Raji (cell line): ENCODE data around the gene CCDC157.
A peak's percentile ranks its signal among the peaks of the same experiment; 100 is the strongest.

ENCODE experiments used
- POLR2A ChIP-seq: IDR thresholded peaks from 2 replicates; pipeline ENCODE4 v1.6.1; 2011; ENCODE audit warnings: low read depth, low read length, control low read depth; ENCODE audit not compliant: insufficient read depth

Gene CCDC157

GRCh38 chr22:30370641-30371230, 13.9 kb downstream of the CCDC157 start:
- no peak for TF ChIP-seq POLR2A

GRCh38 chr22:30371321-30371720, 14.5 kb downstream of the CCDC157 start:
- TF ChIP-seq POLR2A: no peak

DNA sequence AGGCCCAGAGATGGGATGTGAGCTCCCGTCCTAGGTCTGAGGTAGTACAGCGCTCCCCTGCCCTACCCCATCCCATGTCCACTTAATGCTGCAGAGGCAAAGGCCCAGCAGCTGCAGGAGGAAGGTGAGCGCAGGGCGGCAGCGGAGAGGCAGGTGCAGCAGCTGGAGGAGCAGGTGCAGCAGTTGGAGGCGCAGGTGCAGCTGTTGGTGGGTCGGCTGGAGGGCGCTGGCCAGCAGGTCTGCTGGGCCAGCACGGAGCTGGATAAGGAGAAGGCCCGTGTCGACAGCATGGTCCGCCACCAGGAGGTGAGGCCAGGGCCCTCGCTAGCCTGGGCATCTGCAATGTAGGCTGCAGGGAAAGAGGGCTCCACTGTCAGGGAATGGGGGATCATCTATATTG, 15.2 kb downstream of the CCDC157 start:
- no peak for TF ChIP-seq POLR2A

DNA sequence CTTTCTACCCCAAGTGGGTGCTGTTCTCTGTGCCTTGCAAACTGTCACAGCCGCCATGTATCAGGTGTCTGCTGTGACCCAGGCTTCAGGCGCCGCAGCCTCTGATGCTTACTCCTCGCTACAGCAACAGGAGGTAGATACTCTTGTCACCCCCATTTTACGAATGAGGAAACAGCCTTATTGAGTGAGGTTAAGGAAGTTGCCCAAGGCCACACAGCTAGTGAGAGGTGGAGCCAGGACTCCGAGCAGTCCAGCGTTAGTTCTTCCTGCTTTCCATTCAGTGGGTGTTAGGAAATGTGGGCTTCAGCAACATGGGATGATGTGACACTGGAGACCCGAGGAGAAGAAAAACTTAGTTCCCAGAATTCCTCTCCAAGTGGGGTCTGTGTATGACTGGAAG, 16.1 kb downstream of the CCDC157 start:
- no peak for TF ChIP-seq POLR2A

DNA sequence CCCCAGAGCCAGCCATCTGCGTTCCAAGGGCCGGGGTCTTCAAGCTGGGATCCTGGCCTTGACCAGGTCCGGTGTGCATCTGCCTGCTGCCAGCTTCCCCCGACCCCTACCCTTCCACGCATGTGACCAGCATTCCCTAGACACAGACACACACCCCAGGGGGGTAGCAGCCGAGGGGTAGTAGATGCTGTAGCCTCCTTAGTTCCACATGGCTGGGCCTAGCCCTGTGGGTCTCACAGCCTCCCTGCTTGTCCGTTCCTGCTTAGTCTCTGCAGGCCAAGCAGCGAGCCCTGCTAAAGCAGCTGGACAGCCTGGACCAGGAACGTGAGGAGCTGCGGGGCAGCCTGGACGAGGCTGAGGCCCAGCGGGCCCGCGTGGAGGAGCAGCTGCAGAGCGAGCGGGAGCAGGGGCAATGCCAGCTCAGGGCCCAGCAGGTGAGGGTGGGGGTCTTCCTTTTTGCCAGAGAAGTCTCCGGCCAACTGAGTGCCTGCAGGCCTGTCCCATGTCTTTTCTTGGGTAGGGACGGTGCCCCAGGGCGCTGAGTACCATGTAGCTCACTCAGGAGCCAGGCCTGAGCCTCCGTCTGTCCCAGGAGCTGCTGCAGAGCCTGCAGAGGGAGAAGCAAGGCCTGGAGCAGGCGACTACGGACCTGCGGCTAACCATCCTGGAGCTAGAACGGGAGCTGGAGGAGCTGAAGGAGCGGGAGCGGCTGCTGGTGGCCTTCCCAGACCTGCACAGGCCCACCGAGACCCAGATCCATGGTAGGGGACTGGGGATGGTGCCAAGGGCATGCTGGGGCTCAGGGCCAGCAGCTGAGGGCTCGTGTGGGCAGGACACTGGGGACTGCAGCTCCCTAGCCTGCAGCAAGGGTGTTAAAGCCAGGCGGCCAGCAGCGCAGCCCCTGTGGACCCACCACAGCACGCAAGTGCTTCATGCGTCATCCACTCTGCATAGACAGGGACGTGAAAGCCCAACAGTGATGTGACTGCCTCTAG, 16.8 kb downstream of the CCDC157 start:
- no peak for TF ChIP-seq POLR2A

GRCh38 chr22:30375312-30375849, 18.6 kb downstream of the CCDC157 start:
- TF ChIP-seq POLR2A: no peak

DNA sequence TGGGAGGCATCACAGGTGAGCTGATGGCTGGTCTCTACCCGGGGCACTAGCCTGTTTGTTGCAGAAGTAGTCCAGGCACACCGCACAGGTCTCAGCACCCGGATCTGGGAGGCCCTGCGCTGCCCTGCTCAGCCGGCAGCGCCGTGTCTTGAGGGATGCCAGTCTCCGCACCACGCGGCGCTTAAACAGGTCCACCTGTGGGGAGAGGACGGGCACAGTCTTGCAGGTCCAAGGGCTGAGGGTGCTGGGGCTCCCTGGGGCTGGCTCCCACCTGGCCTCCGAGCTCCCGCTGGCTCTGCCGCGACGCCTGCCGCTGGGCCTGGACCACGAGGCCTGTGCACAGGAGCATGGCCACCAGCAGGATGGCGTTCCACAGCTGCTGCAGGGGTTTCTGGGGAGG, 23.2 kb downstream of the CCDC157 start:
- TF ChIP-seq POLR2A: no peak

- no peak for TF ChIP-seq POLR2A
Observed at GRCh38 chr22:30381264-30381663, 24.5 kb downstream of the CCDC157 start.

DNA sequence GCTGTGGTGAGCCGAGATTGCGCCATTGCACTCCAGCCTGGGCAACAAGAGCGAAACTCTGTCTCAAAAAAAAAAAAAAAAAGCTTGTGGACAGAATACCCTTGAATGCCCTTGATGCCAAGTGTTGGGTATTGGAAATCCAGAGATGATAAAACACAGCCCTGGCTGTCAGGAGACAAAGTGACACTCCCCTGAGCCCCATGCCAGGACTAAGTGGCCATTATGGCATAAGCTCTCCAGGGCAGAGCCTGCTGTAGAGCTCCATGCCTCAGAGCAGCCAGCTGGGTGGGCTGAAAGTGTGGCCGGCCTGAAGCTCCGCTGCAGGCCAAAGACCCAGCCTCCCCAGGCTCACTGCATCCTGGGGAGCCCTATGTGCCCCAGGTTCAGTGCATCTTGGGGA, 25.5 kb downstream of the CCDC157 start:
- TF ChIP-seq POLR2A: no peak

DNA sequence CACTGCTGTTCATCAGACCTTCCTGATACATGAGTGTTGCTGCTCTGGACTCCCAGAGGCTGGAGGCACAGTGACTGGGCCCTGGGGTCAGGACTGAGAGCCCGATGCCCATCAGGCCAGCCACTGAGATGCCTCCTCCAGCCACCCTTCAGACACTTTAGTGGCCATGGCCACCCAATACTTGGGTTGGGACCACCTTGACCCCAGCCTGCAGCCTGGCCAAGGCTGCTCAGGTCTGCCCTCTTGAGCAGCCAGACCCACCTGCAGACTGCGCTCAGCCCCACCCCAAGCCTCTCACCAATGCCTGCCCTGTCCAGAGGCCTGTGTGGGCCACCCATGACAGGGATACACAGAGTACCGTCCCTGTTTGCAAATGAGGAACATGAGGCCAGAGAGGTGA, 26.3 kb downstream of the CCDC157 start:
- TF ChIP-seq POLR2A: no peak

DNA sequence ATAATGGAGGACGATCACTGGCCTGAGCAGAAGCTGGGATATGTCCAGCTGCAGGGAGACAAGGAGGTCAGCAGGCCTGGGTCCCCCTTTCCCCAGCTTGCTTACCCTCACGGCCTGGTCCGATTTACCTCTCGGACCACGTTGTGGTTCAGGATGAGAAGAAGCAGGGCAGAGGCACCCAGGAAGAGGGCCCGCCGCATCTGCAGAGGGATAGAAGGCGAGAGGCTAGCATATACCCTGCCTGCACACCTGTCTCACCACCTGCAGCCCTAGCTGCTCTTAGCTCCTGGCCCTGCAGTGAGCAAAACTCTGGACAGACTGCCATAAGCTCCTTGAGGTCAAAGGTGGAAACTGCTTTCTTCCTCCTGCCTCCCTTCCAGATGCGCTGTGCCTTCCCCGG, 29.1 kb downstream of the CCDC157 start:
- TF ChIP-seq POLR2A: no peak

DNA sequence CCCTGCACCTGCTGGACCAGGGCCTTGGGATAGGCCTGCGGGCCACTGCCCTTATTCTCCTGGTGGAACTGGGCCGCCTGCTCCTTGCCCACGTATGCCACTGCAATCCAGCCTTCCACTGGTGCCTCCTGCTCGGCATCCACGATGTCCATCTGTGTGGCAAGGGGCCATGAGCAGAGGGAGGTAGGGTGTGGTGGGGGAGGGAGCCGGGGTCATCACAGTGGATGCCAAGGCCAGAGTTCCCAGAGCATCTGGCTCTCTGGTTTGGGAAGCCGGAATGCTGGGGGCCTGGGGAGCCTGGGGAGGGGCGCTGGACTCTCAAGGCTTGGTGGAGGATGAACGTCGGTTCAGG, 29.8 kb downstream of the CCDC157 start:
- no peak; the same call in 1 of the 2 replicates for TF ChIP-seq POLR2A

DNA sequence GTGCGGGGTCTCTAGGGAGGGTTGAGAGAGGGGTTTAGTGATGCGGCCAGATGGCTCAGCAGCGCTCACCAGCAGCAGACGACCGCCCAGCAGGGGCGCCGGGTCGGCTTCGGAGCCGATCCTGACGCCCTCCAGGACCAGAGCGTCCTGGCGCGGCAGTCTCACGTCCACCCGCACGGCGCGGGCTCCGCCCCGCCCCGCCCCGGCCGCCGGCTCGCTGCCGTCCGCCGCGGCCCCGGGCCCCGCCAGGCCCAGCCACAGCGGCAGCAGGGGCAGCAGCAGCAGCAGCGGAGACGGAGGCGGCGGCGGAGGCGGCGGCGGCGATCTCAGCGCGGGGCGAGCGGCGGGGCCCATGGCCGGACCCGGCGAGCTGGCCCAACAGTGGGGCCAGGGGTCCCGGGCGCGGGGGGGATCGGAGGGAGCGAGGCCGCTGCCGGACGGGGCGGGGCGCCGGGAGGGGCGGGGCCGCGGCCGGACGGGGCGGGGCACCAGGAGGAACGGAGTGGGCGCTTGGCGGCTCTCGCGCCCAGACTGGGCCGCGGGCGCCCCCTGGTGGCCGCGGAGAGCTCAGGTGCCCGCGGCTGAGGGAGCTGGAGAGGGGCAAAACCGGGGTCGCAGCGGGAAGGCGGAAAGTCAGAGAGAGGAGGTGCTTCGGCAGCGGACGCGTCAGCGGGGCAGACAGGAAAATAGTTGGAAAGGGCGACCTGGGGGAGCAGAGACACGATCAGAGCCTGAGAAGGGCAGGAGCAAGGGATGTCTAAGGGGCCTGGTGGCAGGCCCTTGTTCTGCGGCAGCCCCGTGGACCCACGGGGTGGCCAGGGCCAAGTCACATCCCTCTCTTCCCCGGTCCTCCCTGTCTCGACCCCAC, 30.4 kb downstream of the CCDC157 start, which contains the start of gene RNF215:
RNF215 (minus strand) TSS at position 452 of the 868 bp plus-strand sequence; CDS start at position 354, 98 bp downstream.
- peak; percentile 36; the same call in 1 of the 2 replicates for TF ChIP-seq POLR2A

DNA sequence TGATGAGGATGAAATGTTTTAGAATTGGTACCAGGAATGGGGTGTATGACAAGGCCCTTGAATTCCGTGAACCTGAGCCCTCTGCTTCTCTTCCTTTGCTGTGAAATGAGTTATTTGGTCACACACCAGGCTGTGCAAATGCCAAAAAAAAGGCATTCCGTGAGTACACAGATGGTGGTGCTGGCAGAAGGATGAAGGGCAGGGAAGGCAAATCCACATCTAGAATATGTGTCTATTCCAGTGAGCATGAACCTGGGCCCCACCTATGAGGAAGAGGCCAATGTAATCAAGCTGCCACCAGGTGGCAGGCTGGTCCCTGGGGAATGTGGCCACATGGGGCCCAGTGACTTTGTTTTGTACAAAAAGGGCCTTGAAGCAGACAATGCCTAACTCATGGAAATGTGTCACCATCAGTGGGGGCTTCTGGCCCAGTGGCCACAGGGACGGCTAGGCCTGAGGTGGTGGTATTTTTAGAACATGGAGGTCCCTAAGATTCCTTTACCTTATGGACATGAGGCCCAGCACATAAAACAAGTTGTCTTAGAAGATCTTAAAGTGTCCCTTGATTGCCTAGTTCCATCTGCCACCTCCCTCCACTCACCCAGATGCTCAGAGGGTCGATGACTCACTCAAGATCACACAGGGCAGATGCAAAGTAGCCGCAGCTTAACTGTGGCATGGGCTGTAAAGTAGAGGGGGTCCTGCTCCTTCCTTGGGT, 34.3 kb downstream of the CCDC157 start:
- TF ChIP-seq POLR2A: peak; percentile 25; the same call in 1 of the 2 replicates

DNA sequence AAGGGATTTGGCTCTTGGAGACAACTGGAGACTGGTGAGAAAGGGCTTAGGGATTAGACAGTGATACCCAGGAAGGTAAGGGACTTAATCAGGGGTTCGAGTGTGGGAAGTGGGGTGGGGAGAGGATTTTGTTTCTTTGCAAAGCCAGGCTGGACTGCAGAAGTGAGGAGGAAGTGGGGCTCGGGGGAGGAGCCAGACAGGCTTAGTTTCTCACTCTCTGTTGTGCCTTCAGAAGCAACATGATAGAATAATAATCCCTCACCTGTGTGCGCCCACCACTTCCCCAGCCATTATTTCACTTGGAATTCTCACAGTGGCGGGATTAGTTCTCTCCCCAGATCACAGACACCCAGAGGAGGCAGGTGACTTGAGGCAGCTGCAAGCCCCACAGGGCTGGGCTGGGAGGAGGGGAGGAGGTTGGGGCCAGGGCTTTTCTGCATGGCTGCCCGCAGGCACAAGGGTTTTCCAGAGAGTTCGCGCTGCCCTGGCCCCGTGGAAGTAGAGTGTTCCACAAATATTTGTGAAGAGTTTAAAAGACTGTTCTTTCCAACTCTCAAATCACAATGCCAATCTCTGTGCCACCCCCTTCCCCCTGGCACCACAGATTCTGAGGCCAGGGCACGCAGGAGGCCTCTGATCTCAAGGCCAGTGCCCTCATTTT, 36.0 kb downstream of the CCDC157 start:
- TF ChIP-seq POLR2A: no peak; the same call in 1 of the 2 replicates
